HTERT RPE-1 (cell line): ENCODE measurements around the gene C2CD4D.

ENCODE experiments used
- in situ Hi-C: fragments of 300-500 bp; cut with MboI; formaldehyde crosslinking; loops from 4 replicates; pipeline ENCODE4 v1.14.3; 2020; ENCODE audit warnings: low sequenced_read_pairs

The C2CD4D gene

DNA sequence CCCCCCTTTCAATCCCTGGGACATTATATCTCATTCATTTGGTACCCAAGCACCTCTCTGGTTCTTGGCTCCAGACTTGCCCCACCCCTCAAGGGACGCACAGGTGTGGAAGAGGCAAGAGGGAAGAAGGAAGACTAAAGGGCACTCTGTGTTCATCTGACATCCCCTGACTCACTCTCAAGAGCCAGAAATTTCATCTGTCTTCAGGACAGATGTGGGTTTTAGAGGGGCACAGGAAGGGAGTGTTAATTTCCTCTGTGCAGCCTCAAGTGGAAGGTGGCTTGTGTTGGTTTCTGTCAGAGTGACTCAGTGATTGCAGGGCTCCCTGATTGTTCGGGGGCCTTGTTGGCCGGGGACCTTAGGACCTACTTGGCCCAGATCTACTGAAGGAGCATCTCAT is 2.4 kb downstream of the C2CD4D start:
- in situ Hi-C loops, result no loop called here

DNA sequence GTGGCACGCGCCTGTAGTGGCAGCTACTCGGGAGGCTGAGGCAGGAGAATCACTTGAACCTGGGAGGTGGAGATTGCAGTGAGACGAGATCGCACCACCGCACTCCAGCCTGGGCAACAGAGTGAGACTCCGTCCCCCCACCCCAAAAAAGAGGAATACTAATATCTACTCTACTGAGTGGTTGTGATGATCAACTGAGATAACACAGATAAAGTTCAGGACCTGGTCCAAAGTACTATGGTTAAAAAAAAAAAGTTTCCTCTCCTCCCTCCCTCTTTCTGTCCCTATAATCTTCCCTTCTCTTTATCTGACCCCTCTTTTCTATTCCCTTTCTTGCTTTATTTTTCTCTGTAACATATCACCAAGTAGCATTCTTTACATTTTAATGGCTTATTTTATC is 4.0 kb downstream of the C2CD4D start:
- in situ Hi-C loops, result no loop called here

DNA sequence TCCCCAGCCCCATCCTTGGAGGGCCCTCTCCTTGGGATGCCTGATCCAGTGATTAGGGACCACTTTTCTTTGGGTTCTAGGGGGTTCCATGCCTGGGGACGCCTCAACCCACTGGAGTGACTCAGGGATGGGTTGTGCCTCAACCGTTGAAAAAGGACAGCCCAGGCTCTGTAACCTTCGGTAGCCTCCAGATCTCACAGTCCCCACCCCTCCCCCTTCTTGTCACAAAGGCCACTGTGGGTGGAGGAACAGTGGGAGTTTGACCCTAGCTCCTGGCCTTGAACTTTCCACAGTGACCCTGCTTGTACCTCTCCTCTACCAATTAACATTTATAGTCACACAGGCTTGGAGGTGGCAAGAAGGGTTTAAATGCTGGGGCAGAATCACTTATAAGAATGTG is 5.4 kb downstream of the C2CD4D start:
- in situ Hi-C loops, result no loop called here

DNA sequence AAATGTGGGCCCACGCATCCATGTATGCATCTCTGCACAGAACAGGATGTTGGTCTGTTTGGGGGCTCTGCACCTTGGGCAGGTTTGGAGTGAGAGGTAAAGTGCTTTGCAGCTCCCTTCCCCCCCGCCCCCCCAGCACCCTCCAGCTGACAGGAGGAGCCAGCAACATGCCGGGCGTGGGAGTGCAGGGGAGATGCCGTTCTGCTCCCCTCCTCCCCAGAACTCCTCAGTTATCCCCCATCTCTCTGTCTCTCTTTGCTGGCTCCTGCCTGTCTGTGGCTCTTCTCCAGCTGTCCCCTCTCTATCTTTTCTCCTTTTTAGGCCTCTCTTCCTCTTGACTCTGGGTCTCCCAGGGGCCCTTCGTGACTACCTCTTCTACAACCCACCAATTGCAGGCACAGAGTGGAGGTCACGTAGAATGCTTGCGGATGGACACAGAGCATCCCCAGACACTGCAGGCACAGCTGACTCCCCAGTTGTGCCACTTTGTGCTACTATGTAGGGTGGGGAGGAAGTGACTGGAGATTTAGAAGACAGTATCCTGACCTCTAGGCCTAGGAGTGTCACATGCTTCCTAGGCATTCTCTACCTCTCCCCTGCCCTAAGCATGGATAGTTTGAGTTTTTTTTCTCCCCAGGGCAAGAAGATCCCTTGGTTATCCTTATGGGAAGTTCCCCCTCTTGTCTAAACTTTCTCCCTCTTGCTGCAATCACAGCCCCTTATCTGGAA is 6.3 kb downstream of the C2CD4D start:
- in situ Hi-C loops, result no loop called here

DNA sequence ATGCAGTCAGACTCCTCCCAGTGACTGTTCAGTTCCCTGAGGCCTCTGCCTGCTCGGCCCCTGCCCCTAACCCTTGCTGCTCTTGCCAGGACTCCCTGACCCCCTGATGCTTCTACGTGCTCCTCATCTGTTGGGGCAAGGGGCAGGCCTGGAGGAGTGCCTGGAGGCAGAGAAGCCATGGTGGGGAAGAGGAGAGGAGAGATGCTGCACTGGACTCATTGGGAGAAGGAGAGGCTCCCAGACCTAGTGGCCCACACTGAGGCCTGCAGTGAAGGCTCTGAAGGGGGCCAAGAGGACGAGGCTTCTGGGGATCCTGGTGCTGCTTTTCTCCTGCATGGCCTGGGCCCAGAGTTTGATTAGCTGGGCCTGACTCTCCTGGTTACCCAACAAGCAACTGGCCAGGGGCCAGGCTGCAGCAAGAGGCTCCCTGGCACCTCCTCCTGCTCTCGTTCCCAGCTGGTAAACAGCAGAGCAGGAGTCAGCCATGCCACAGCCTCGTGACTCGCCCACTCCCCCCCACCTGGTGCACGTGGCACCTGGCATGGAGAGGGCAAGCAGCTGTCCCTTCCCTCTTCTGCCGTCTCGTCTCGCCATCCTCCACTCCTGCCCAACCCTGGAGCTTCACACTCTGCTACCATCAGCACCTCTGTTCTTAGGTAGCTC is 7.2 kb downstream of the C2CD4D start:
- in situ Hi-C loops, result no loop called here

DNA sequence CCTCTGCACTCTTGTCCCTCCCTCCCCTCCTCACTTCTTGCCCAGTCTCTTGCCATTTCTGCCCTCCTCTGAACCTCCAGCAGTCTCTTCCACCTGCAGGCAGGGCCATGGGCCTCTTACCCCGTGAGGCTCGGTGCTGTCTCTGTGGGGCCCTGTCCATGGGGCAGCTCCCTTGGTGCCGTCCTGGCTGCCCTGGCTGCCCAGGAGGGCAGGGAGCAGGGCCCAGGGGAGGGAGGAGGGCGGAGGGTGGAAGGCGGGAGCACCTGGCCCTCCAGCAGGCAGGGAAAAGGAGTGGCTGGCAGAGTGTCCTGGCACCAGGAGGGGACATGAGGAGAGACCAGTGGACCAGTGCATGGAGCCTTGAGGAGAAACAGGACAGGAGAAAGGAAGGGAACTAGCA is 8.0 kb downstream of the C2CD4D start, which contains the start of gene RORC:
Gene RORC (minus strand): TSS at position 198 of the 400 bp plus-strand sequence. CDS start 38 bp downstream, at position 160.
- in situ Hi-C loops, result no loop called here

DNA sequence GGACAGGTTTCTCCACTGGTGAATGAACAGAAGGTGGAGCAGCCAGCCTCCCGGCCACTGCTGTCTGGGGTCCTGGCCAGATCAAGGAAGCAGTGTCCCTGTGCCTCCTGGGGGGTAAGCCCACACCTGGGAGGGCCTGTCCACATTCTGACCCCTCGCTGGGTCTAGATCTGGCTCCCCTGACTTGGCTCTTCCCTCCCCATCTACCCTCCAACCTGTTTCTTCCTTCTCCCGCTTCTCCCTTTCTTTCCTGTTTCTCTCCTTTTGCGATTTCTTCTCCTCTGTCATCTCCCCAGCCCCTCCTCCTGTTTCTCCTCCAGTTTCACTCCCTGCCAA is 8.4 kb downstream of the C2CD4D start:
- in situ Hi-C loops, result no loop called here

DNA sequence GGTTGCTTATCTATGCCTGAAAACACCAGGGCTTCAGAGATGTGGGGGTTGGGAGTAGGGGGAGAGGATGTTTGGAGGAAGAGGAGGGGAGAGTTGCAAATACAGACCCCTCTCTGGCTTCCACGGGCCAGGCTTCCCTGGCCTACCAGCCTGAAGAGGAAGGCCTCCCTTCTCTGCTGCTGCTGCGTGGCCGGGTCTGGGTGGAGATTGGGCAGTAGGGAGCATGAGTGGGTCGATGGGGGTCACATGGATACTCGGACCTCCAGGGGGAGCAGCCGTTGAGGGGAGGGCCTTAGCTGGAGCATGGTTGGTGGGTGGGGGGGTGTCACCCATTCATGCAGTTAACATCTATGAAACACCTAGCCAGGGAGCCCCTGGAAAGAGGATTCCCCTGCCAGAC is 9.6 kb downstream of the C2CD4D start:
- in situ Hi-C loops, result no loop called here

DNA sequence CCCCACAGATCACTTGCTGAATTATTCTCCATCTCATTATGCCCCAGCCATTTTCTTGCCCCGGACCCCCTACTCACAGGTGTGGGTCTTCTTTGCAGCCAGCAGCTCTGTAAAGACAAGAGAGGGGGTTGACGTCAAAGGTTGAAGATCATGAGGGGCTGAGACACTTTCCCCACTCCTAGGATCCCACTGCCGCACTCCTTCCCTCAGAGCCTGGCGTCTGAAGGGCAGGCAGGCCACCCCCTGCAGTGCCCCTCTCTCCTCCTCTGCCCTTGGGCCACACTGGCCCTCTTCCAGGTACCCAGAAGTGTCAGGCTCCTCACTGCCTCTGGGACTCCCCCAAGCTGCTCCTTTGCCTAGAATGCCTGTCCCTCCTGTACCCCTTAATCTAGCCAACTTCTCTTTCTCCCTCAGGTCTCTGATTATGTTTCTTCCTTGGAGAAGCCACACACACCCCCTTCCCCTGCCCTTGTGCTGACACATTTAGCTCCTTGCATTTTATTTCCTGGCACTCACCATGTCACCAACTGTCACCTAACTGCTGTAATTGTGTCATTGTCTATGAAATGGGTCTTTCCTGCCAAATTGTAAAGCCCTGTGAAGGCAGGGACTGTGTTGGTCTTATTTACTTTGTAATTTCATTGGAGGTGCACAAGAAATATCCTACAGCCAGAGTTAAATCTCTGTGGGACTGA is 10.1 kb downstream of the C2CD4D start:
- in situ Hi-C loops, result no loop called here

DNA sequence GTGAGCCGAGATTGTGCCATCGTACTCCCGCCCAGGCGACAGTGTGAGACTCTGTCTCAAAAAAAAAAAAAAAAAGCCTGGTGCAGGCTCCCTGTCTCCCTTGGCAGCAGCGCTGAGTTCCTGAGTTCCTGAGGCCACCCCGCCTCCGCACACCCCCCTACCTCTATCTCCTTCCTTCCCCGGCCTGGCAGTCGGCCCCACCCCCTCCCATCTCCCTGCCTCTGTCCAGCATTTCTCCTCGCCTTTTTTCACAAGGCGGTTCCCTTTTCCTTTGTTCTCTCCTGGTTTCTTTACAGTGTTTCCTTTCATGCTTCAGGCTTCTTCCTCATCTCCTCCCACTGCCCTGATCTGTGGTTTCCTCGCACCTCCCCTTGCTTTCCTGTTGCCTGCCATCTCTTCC is 10.7 kb downstream of the C2CD4D start:
- in situ Hi-C loops, result no loop called here

DNA sequence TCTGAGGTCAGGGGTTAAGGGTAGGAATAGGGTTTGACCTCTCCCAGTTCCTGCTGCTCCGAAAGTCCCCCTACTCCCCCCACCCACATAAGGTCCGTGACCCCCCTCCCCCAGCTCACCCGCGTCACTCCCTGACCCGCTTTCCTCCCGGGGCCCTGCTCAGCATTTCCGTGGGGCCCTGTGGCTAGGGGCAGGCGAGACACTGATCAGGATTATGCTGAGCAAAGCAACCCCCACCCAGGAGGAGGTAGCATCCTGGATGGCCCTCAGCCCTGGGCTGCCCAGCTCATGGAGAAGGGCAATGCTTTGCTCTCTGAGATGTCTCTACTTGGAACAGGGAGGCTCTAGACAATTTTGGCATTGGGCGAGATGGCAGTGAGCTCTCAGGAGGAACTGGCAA is 11.8 kb downstream of the C2CD4D start:
- in situ Hi-C loops, result no loop called here

DNA sequence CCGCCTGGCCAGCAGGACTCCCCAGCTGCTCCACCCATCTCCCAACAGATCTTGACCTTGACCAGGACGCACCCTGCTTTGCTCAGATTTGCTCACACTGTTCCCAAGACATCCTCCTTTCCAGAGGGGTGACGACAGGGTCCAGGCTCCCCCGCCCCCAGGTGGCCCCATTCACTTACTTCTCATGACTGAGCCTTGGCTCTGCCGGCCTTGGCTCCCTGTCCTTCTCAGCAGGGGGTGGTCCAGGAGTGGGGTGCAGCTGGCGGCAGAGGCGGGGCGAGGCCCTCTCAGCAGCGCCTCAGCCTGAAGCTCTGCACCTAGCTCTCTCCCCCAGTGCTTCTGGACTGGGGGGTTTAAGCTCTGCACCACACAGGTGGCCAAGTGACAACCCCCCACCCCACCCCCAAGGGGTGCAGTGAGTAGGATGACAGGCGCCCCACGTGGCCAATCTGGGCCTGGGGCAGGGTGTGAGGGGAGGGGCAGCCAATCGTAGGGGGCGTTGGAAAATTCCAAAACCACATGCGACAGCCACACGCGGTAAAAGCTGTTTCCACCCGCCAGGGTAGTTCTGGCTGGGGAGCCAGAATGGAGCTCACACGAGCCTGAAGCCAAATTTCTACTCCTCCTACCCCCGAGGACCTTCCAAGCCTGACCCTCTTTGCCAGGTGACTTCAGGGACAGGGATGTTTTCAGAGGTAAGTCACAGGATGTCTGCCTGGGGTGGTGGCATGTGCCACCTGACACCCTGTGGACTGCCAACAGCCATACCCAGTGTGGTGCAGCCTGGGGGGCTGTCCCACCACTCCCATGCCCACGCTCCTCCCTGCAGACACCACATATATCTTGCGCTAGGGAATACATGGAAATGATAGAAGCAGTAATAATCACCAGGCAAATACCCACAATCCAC is 13.6 kb downstream of the C2CD4D start:
- in situ Hi-C loops, result no loop called here

DNA sequence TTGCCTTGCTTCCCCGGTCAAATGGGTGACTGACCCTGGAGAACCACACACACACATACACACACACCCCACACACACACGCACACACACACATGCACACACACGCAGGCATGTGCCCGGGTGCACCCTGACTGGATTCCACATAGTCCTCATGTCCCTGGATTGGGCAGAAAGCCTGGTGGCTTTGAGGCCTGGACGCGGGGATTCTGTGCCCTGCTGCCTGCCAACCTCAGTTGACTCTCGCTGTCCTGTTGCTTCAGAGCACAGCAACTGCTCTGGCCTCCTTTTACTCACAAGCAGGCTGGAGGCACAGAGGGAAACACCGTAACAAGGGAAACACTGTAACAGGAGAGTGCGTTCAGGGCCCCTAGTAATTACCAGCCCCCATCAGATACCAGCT is 14.4 kb downstream of the C2CD4D start:
- in situ Hi-C loops, result no loop called here

DNA sequence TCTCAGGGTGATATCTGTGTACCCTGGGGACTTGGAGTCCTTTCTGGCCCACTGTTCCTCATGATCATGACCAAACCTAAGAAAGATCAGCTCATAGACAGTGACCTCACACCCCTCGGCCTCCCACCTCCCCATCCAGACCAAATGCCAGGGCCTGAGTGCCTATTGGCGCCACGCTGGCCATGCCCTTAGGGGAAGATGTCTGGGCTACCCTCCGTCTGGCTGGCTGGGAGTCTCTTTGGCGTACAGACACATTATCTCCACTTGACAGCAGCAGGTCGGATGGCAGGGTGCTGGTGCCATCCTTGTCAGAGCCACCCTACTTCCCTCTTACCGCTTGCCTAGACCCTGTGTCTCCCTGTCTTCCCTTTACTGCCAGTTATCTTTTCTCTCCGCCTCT is 16.4 kb downstream of the C2CD4D start:
- in situ Hi-C loops, result no loop called here

DNA sequence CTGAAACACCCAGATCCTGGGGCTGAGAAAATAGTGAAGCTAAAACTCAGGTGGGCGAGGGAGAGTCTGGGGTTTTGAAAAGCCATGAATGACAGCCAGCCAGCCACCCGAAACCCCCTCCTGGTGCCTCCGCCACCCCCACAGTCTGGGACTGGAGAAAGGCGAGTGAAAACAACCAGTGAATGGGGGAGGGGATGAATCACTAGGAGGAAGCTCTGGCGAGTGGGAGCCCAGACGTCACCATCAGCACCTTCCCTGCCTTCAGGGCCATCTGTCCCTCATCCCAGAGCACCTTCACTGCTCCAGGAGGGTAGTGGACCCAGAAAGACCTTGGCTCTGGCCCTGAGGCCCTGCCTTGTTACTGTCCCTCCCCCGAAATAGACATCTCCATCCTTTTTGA is 17.2 kb downstream of the C2CD4D start:
- in situ Hi-C loops, result no loop called here

DNA sequence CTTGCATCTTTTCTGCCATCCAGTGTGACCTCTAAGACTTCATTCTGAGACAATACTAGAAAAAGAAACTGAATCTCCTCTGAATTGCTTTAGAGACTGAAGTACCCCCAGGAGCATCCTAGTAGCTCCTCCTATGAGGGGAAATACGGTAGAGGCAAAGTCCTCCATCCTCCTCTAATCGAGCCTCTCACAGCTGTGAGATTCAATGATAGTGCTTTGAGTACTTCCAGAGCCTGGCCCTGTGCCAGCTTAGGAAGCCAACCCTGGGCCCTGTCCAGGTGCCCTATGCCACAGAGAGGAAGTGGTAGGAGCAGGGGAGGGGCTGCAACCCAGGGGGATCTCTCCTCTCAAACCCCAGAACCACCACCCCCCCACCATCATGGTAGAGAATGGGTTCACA is 18.7 kb downstream of the C2CD4D start:
- in situ Hi-C loops, result no loop called here

DNA sequence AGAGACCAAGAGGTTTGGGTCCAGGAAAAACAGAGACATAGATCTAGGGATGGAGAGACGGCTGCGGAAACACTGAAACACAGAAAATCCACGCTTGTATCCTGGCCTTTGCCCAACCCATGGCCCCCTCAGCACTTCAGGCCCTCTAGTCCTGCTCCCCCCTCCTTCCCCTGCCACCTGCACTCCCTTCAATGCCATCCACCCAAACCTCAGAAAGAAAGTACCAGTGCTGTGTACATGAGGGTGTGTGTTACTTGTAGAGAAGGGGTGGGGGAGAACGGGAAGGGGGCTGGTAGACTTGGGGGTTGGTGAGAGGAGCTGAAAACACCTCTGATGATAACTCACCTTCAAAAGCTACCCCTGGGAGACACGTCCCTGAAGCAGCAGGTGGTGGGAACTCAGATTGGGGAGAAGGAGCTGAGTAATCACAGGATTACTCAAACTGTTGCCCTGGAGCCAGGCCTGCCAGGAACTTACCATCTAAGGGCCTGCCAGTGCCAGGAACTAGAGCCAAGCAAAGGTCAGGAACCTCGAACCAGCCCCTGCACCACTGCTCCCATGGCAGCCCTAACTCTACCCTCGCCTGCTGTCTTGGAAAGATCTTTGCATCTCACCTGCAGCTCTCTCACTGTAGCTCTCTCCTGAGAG is 19.5 kb downstream of the C2CD4D start:
- in situ Hi-C loops, result no loop called here

DNA sequence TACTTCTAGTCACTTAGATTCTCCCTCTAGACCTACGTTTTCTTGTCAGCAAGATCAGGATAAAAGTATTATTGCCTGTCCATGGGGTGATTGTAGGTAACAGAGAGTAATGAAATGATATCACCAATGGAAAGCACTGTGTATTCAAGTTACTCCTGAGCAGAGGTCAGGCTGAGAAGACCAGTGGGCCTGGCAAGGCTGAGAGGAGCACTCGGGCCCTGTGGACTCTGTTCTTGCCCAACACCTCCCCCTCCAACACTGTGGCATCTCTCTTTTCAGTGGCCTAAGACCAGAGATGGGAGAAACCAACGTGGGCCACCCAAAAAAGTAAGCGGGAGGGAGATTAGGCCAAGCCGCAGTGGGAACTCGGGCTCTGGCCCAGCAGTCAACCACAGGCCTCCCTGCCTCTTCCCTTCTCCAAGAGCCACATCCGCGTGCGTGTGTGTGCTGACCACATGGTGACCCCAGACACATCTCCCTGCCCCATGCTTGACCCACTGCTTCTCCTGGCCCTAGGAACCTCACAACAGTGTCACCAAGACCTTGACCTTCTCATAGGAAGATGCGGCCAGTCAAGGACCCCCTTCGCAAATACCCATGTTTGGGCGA is 20.3 kb downstream of the C2CD4D start:
- in situ Hi-C loops, result no loop called here

DNA sequence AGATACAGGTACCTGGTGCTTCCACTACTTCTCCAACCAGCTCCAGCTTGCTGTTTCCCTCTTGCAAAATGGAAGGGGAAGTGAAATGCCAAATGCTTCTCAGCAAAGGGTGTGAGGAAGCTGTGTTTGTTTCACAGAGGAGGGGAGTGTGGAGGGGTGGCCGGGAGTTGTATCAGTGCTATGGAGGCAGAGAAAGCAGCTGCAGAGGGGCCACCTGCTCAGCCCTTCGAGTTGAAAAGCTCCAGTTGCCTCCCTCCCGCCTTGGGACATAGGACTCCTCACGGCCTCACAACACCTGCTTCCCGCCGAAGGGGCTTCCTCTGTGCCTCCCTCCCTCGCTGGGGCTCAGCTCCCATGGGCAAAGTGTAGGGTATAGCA is 22.3 kb downstream of the C2CD4D start:
- in situ Hi-C loops, result no loop called here
